ENCODE data around the gene KRT86. TPM values are rescaled to one million over a fixed set of nuclear protein-coding genes. Genes with fewer than 3 reads are reported as not detected.

The KRT86 gene
- total and polyA plus RNA-seq, 2 of the 8 experiments (the other 6 are each of a cell fraction or from before 2014, with no cell fraction given) = 0.12 TPM; not detected in 1

GRCh38 chr12:52277486-52278245 is 3.2 kb downstream of the KRT86 start:
- Histone ChIP-seq H2BK15ac (ENCODE audit: low read length) (no peak overlapping the region), H3K9me3 (ENCODE audit: insufficient read depth in 2 of 2, low read depth in 1 of 2, low read length in 1 of 2) (no peaks in the 10 kb centered on the region), H2BK20ac (ENCODE audit: low read length) (no peak overlapping the region), H3K79me2 (ENCODE audit: control insufficient read depth in 1 of 2, insufficient read depth in 2 of 2, low read length in 2 of 2) (no peaks in the 10 kb centered on the region), H2AFZ (ENCODE audit: low read length) (no peak overlapping the region), H4K20me1 (replicated peaks in 1 of 2; ENCODE audit: control insufficient read depth in 1 of 2, insufficient read depth in 2 of 2, low read length in 2 of 2) (no peaks in the 10 kb centered on the region), H3K9ac (replicated peaks in 1 of 4; ENCODE audit: extremely low read depth in 1 of 4, low read depth in 3 of 4, low read length in 3 of 4) (no peak overlapping the region), H4K8ac (ENCODE audit: extremely low read depth, insufficient read depth, low read length) (no peak overlapping the region), H3K56ac (replicated peaks; ENCODE audit: insufficient read length, low read depth, low read length) (no peak overlapping the region), H3K36me3 (ENCODE audit: control insufficient read depth in 2 of 4, insufficient read depth in 4 of 4, low read length in 3 of 4) (no peaks in the 10 kb centered on the region), H3K4ac (replicated peaks; ENCODE audit: insufficient read length, low read depth, low read length) (no peak overlapping the region), H2BK120ac (replicated peaks; ENCODE audit: low read depth, low read length) (no peak overlapping the region), H3K4me1 (replicated peaks in 1 of 4; ENCODE audit: control insufficient read depth in 3 of 4, insufficient read depth in 4 of 4, low read length in 3 of 4) (peaks cover 0 to 4% (median 0%) of the 10 kb centered on the region in 4 experiments; a peak in 1 of 7 replicates), H3K23ac (ENCODE audit: insufficient read length) (no peak overlapping the region), H3K79me1 (ENCODE audit: low read depth, low read length) (no peaks in the 10 kb centered on the region; the same call in 1 of the 2 replicates), H3K4me2 (ENCODE audit: insufficient read depth in 1 of 2, low read depth in 2 of 2, low read length in 2 of 2) (no peak overlapping the region; a peak in 1 of 4 replicates), H2AK5ac (ENCODE audit: low read depth, low read length) (no peak overlapping the region), H3K4me3 (ENCODE audit: extremely low read depth in 1 of 4, insufficient read depth in 2 of 4, low read depth in 3 of 4, low read length in 4 of 4) (no peak overlapping the region), H3K27ac (ENCODE audit: low read depth, low read length) (no peak overlapping the region), H3K27me3 (replicated peaks in 1 of 4; ENCODE audit: control insufficient read depth in 3 of 4, extremely low read depth in 1 of 4, insufficient read depth in 3 of 4, low read length in 3 of 4) (peaks cover 0 to 12% (median 5%) of the 10 kb centered on the region in 4 experiments; a peak in 4 of 7 replicates), H4K5ac (ENCODE audit: insufficient read length, low read depth, low read length) (no peak overlapping the region), H2BK5ac (ENCODE audit: low read depth, low read length) (no peak overlapping the region), H2BK12ac (ENCODE audit: low read depth, low read length) (no peak overlapping the region), H3K14ac (ENCODE audit: insufficient read length) (no peak overlapping the region), H4K91ac (replicated peaks; ENCODE audit: insufficient read length, low read length) (no peak overlapping the region), H3K18ac (ENCODE audit: extremely low read depth, low read length) (no peak overlapping the region), H3K23me2 (ENCODE audit: low read depth, low read length) (peaks cover 4% of the 10 kb centered on the region; the same call in 1 of the 2 replicates)
- no peak for DNase-seq (ENCODE audit: low read depth in 1 of 2, low spot score in 2 of 2)
- WGBS, 2 experiments (ENCODE audit: extremely low coverage in 1 of 2, insufficient coverage in 1 of 2, insufficient read length in 1 of 2, insufficient replicate concordance in 2 of 2, low coverage in 1 of 2, low lambda C conversion rate in 2 of 2, missing lambda C conversion rate in 1 of 2) = 92% methylated on average over 9 of the region's 9 CpGs; no CpG with 5 or more reads in 1 of the 2 experiments
- ChIA-PET CTCF (ENCODE audit: partially characterized antibody) (interaction anchor here (0.7 to 10.7 kb wide), 29 partner anchors 7 to 540 kb away, joined by 3 to 105 read pairs (median 18); no protein-coding TSS in a partner anchor), POLR2A (ENCODE audit: partially characterized antibody) (interaction anchor here (1.6 to 1.7 kb wide), 2 partner anchors 11 to 14 kb away, joined by 3 to 5 read pairs; no protein-coding TSS in a partner anchor)
- no peak for FAIRE-seq
- TF ChIP-seq SUZ12 (IDR thresholded peaks at IDR 0.05; ENCODE audit: low read length) (no peak), TBP (IDR thresholded peaks at IDR 0.05; ENCODE audit: low read depth, low read length) (no peak), CTCF (IDR thresholded peaks at IDR 0.05; ENCODE audit: control extremely low read depth in 1 of 3, insufficient read depth in 1 of 3, low read depth in 1 of 3, low read length in 3 of 3) (no peak), ATF3 (IDR thresholded peaks at IDR 0.05; ENCODE audit: insufficient read depth, low read depth, low read length) (no peak), TCF12 (IDR thresholded peaks at IDR 0.05; ENCODE audit: low read depth, low read length) (no peak), CREB1 (IDR thresholded peaks at IDR 0.05) (no peak), EP300 (IDR thresholded peaks at IDR 0.05; ENCODE audit: borderline replicate concordance in 1 of 2, low read depth in 2 of 2, low read length in 2 of 2) (no peak), KDM5A (IDR thresholded peaks at IDR 0.05; ENCODE audit: low read length) (no peak), SRF (IDR thresholded peaks at IDR 0.05; ENCODE audit: low read depth, low read length) (no peak)
